Right lobe of liver (tissue), 6 donors: ENCODE data around the gene SLC16A12. TPM values are rescaled to one million over a fixed set of nuclear protein-coding genes. Genes with fewer than 3 reads are reported as not detected.

Experiments
- ATAC-seq, 4 donors: fragments of 200-7000 bp; cut with Tn5 transposase; one replicate each; pipeline ENCODE4 v1.9.1; 2020; ENCODE audit warnings: mild to moderate bottlenecking in 4 of 4, moderate library complexity in 4 of 4
- DNase-seq, 3 donors: peaks; one replicate each; pipeline ENCODE4 v3.0.0-alpha.2; 2020
- H3K27ac ChIP-seq, 3 donors: fragments of 200-600 bp; one replicate each; pipeline ENCODE4 v1.8.0; 2022
- H3K27me3 ChIP-seq, 2 donors: fragments of 200-600 bp; one replicate each; pipeline ENCODE4 v1.8.0; 2022
- H3K36me3 ChIP-seq, 4 donors: fragments of 200-600 bp; sonication (generic) in 1 of 4; one replicate each; pipeline versions ENCODE4 v1.5.1 to v1.8.0; 2017 to 2022; ENCODE audit warnings: control low read depth in 1 of 4
- H3K4me1 ChIP-seq, 4 donors: fragments of 200-600 bp; sonication (generic) in 1 of 4; one replicate each; pipeline versions ENCODE4 v1.5.1 to v1.8.0; 2017 to 2022; ENCODE audit warnings: control low read depth in 1 of 4
- H3K4me3 ChIP-seq, 3 donors: fragments of 200-600 bp; one replicate each; pipeline ENCODE4 v1.8.0; 2022
- H3K9me3 ChIP-seq, 4 donors: fragments of 200-600 bp; sonication (generic) in 1 of 4; one replicate each; pipeline versions ENCODE4 v1.5.1 to v1.8.0; 2017 to 2022; ENCODE audit warnings: control low read depth in 1 of 4
- POLR2A ChIP-seq: fragments of 450-650 bp; IDR thresholded peaks from one replicate; pipeline ENCODE4 v1.6.1; 2017; ENCODE audit warnings: antibody characterized with exemption, mild to moderate bottlenecking
- WGBS: methylation state at CpG from one replicate; pipeline ENCODE4 v1.1.6; 2018; ENCODE audit warnings: low coverage, low lambda C conversion rate; ENCODE audit not compliant: insufficient coverage; ENCODE audit errors: missing lambda C conversion rate; 5-methylcytosine and 5-hydroxymethylcytosine counted together
- intact Hi-C, 2 donors: fragments of 100-400 bp; cut with DNase I; formaldehyde crosslinking; loops; one replicate each; pipeline versions ENCODE4 v1.11.2 to v1.14.1; 2022
- total RNA-seq, 6 experiments: library from RNA; depleted of rRNA in 2 of 6; stranded (reverse); fragments of >200 nt in 2 of 6; fragmentation: NEBNext Ultra II Directional in 3 of 6; extraction: Animal tissue kit (Norgen Biotek cat#: 25700) in 3 of 6; gene quantifications; one replicate each; pipeline versions ENCODE4 v1.1.0 to v1.2.4, GENCODE V29; 2016 to 2023
- TF ChIP-seq, protein P1 (sequence below), 4 donors: fragments of 200-600 bp in 3 of 4; fragments of 450-650 bp in 1 of 4; IDR thresholded peaks; one replicate each; pipeline versions ENCODE4 v1.5.1 to v1.8.0; 2016 to 2022; ENCODE audit warnings: antibody characterized with exemption in 4 of 4, mild to moderate bottlenecking in 2 of 4
- donor health status: DM: no; HTN: yes; CAD: no.
- donor health status: DM: no; HTN: no; CAD: no.
- donor health status: DM: no; HTN: no; CAD: no.
- donor health status: DM: no; HTN: yes; CAD: no.
- donor health status: DM: no; HTN: yes; CAD: no.

Gene SLC16A12
- total RNA-seq, 6 experiments from 2014 or later, result 0.20 to 6.1 (median 0.80) TPM

DNA sequence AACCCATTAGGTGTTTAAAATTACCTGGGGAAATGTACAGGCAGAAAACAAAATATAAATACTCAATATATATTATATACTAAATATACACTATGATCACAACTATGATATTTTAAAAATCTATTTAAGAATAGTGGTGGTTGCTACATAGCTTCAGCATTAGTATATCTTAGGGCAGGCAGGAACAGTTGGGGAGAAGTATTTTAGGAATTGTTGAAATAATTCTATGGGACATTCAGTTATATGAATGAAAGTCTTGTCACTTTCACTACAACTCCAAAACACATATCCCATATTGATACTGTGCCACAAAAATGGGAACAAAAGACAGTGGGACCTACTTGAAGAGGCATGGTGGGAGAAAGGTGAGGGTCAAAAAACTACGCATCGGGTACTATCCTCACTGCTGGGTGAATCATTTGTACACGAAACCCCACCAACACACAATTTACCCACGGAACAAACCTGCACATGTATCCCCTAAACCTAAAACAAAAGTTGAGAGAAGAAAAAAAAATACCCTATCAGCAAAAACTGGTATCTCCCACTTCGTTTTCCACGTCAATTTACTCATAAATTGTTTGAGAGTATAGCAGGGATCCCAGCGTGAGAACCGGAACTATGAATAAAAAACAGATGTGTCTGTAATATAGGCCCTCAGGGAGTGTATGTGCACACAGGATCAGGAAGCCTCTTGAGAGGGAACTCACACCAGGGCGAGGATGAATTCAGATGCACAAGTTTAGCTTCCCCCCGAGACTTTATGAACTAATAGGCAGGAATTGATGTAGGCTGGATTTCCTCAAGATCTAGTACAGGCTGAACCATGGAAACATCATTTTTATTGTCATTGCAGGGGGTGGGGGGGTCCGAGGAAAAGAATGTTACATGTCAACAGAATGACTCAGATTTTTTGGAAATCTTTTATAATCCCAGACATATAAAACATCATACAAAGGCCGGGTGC lies 16.2 kb downstream of the SLC16A12 start:
- DNase-seq, result no peak
- intact Hi-C loops, result no loop called here
- Histone ChIP-seq H3K27me3 (no peaks in the 10 kb centered on the region), H3K4me1 (peaks cover 0 to 13% (median 4%) of the 10 kb centered on the region in 4 donors), H3K36me3 (no peaks in the 10 kb centered on the region), H3K9me3 (no peaks in the 10 kb centered on the region), H3K27ac (no peak overlapping the region), H3K4me3 (no peak overlapping the region)
- TF ChIP-seq POLR2A, result no peak
- TF ChIP-seq, protein P1, sequence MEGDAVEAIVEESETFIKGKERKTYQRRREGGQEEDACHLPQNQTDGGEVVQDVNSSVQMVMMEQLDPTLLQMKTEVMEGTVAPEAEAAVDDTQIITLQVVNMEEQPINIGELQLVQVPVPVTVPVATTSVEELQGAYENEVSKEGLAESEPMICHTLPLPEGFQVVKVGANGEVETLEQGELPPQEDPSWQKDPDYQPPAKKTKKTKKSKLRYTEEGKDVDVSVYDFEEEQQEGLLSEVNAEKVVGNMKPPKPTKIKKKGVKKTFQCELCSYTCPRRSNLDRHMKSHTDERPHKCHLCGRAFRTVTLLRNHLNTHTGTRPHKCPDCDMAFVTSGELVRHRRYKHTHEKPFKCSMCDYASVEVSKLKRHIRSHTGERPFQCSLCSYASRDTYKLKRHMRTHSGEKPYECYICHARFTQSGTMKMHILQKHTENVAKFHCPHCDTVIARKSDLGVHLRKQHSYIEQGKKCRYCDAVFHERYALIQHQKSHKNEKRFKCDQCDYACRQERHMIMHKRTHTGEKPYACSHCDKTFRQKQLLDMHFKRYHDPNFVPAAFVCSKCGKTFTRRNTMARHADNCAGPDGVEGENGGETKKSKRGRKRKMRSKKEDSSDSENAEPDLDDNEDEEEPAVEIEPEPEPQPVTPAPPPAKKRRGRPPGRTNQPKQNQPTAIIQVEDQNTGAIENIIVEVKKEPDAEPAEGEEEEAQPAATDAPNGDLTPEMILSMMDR (IDR thresholded peaks at IDR 0.05), result no peak
- no peak for ATAC-seq
- WGBS, result 85% methylated on average over 12 of the region's 12 CpGs

DNA sequence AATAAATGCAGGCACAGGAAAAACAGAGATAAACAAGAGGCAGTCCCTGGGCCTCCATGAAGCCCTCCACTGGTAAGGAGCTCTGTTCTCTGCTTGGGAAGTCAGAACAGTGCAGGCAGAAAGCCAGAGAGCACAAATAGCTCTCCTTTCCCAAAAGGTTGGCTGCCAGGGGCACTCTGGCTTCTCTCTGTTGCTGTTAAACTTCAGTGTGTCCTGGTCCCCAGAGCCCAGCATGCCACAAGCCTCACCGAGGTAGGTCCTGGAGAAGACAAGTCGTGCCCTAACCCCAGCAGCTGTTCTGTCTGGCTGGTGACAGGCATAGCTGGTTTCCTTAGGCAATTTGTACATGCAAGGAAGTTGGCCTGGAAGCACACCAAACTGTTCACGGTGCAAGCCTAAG lies 17.3 kb downstream of the SLC16A12 start:
- TF ChIP-seq, protein P1 (IDR thresholded peaks at IDR 0.05), result no peak
- TF ChIP-seq POLR2A, result no peak
- WGBS, result 88% methylated on average over 1 of the region's 3 CpGs
- H3K9me3 ChIP-seq, result no peaks in the 10 kb centered on the region
- ATAC-seq (peak in 1 of 4 donors; percentile 15), DNase-seq (no peak)
- H3K36me3 ChIP-seq, result no peaks in the 10 kb centered on the region
- peaks cover 0 to 13% (median 4%) of the 10 kb centered on the region in 4 donors for H3K4me1 ChIP-seq
- no peaks in the 10 kb centered on the region for H3K27me3 ChIP-seq
- intact Hi-C loops, result no loop called here
- H3K4me3 ChIP-seq, result no peak overlapping the region
- no peak overlapping the region for H3K27ac ChIP-seq

DNA sequence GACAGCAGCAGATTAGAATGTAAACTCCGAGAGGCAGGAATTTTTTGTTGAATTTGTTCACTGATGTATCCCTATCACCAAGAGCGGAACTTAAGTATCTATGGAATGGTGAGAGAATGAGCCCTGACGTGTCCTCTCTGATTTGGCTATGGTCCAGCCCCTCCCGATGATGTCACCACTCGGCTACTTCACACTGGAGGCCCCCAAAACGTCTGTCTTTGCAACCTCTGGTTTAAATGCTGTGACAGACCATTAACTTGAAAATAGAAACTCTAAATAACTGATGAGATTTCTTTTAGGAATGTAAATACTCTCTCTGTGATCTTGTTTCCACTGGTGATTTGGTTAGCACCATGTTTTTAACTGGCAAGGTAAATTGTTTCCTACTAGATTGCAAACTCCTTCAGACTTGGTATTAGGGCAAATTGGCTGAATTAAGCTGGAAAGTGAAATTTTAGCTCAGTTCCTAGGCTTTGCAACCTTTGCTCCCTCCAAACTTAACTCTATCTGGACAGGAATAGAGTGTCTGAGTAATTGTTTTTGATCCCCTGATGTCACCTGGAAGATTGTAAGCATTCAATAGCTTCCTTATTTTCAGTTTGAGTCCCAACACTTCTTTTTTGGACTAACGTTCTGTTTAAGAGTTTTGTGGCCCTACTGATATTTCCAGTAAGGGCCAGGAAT lies 19.1 kb downstream of the SLC16A12 start:
- ATAC-seq (peak in 3 of 4 donors; percentile 42 to 59 (median 46)), DNase-seq (peak in 1 of 3 donors; percentile 51)
- Histone ChIP-seq H3K36me3 (no peaks in the 10 kb centered on the region), H3K4me1 (peaks cover 0 to 13% (median 4%) of the 10 kb centered on the region in 4 donors), H3K9me3 (no peaks in the 10 kb centered on the region), H3K27ac (peak overlapping the region in 2 of 3 donors; percentile 6 to 11), H3K27me3 (no peaks in the 10 kb centered on the region), H3K4me3 (peak overlapping the region in 1 of 3 donors; percentile 3)
- intact Hi-C loops, result no loop called here
- TF ChIP-seq POLR2A, result no peak
- TF ChIP-seq, protein P1 (IDR thresholded peaks at IDR 0.05), result no peak
- 32% methylated on average over 7 of the region's 7 CpGs for WGBS

DNA sequence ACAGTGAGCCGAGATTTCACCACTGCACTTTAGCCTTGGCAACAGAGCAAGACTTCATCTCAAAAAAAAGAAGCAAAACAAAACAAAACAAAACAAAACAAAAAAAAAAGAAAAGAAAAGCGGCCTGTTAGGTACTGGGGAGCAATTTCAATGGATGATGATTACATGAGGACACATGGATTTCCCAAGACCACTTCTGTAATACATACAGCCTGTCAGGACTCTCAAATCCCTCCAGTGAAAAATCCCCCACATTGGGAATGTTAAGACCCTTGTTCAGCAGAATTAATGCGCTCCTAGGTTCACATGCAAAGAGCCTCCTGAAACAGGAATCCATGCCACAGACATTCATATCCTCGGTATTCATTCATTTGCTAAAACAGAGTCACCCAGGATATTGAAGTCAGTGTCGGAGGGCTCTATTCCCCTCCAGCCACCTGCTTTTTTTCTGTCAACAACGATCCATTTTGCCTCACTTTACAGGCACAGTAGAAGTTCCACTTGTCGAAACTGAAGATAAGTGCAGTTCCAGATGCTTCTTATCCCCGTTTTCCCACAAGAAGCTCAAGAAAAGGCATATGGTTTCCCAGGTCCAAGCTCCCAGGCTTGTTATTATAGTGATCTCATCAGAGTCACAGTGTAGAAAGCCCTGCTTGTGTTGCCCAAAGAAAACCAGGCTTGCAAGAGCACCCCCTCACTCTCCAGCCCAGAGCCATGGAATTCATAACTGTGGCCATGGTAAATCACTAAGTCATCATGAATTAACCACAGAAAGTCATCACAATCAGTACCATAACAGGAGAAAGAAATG lies 20.2 kb downstream of the SLC16A12 start:
- WGBS, result 68% methylated on average over 7 of the region's 8 CpGs
- peak in 1 of 4 donors; percentile 22 for ATAC-seq
- no peaks in the 10 kb centered on the region for H3K27me3 ChIP-seq
- no peak for DNase-seq
- H3K4me1 ChIP-seq, result peaks cover 0 to 13% (median 4%) of the 10 kb centered on the region in 4 donors
- TF ChIP-seq, protein P1 (IDR thresholded peaks at IDR 0.05), result no peak
- TF ChIP-seq POLR2A, result no peak
- no peak overlapping the region for H3K27ac ChIP-seq
- H3K36me3 ChIP-seq, result no peaks in the 10 kb centered on the region
- peak overlapping the region in 1 of 3 donors; percentile 3 for H3K4me3 ChIP-seq
- no peaks in the 10 kb centered on the region for H3K9me3 ChIP-seq
- intact Hi-C loops, result no loop called here
